WERI-Rb-1 (cell line): ENCODE results near the gene KRT77.
"Not testable (repeated sequence)": the region's sequence is repeated elsewhere in the genome, so short reads cannot be mapped to it uniquely, and the experiment has no call there.

Source experiments
- DNase-seq: peaks from one replicate; pipeline ENCODE4 v3.0.0-alpha.2; 2020
- H3K27ac ChIP-seq: fragments of 250-450 bp; sonication (Bioruptor Pico); 2 replicates; pipeline ENCODE4 v1.5.1; 2020; ENCODE audit warnings: mild to moderate bottlenecking, moderate library complexity
- H3K27me3 ChIP-seq: fragments of 250-450 bp; sonication (Bioruptor Pico); 2 replicates; pipeline ENCODE4 v1.5.1; 2021; ENCODE audit warnings: mild to moderate bottlenecking, low read depth, moderate library complexity; ENCODE audit not compliant: insufficient read depth, severe bottlenecking
- H3K36me3 ChIP-seq: fragments of 250-450 bp; sonication (Bioruptor Pico); 2 replicates; pipeline ENCODE4 v1.5.1; 2020; ENCODE audit warnings: mild to moderate bottlenecking, moderate library complexity
- H3K4me3 ChIP-seq: 2 replicates; pipeline ENCODE4 v1.5.1; 2011; ENCODE audit warnings: low read depth, mild to moderate bottlenecking, control low read depth, low read length
- H3K9me3 ChIP-seq: fragments of 250-450 bp; sonication (Bioruptor Pico); 2 replicates; pipeline ENCODE4 v1.5.1; 2021; ENCODE audit warnings: mild to moderate bottlenecking, moderate library complexity; ENCODE audit not compliant: severe bottlenecking
- CTCF ChIP-seq: IDR thresholded peaks from 2 replicates; pipeline ENCODE4 v1.5.1; 2011; ENCODE audit warnings: low read depth, mild to moderate bottlenecking, control low read depth, inconsistent platforms, low read length

Gene KRT77

GRCh38 chr12:52673713-52674432, 29.5 kb downstream of the KRT77 start:
- no peaks in the 10 kb centered on the region for H3K9me3 ChIP-seq
- H3K4me3 ChIP-seq, result no peak overlapping the region
- no peak for TF ChIP-seq CTCF
- no peaks in the 10 kb centered on the region for H3K36me3 ChIP-seq
- no peak overlapping the region for H3K27ac ChIP-seq
- peaks cover 90% of the 10 kb centered on the region for H3K27me3 ChIP-seq
- DNase-seq, result no peak

- TF ChIP-seq CTCF, result no peak
Measured at GRCh38 chr12:52673217-52673616, 30.1 kb downstream of the KRT77 start.

DNA sequence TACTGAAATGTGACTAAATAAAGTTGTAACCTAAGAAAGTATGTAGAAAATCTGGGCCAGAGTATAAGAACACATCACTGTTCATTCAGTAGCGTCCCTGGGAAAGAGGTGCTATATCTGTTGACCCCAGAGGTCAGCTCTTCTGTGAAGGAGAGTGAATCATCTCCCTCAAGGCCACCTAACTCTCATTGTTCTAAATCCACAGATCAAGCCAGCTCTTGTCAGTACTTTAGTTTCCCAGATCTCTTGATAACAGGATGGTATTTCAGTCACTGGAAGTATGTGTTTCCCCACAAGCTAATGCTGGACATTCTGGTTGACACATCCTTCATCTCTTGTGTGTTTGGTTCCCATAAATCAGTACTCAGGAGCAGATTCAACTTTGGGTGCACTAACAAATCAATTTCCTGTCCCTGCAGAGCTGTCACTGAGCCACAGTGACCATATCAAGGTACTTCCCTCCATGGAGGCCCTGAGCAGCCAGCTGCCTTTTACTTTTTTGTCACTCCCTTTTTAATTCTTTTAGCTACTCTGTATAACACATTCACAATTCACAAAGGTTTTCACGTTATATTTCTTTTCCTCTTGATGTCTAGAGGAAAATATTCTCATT, 30.9 kb downstream of the KRT77 start:
- no peak overlapping the region for H3K27ac ChIP-seq
- TF ChIP-seq CTCF, result no peak
- no peak overlapping the region for H3K4me3 ChIP-seq
- no peak for DNase-seq
- H3K36me3 ChIP-seq, result no peaks in the 10 kb centered on the region
- H3K27me3 ChIP-seq, result peaks cover 90% of the 10 kb centered on the region
- H3K9me3 ChIP-seq, result no peaks in the 10 kb centered on the region

More at GRCh38 chr12:52673217-52673616, 30.1 kb downstream of the KRT77 start:
- Histone ChIP-seq H3K9me3 (no peaks in the 10 kb centered on the region), H3K36me3 (no peaks in the 10 kb centered on the region), H3K27me3 (peaks cover 90% of the 10 kb centered on the region), H3K27ac (no peak overlapping the region), H3K4me3 (no peak overlapping the region)
- DNase-seq, result no peak

DNA sequence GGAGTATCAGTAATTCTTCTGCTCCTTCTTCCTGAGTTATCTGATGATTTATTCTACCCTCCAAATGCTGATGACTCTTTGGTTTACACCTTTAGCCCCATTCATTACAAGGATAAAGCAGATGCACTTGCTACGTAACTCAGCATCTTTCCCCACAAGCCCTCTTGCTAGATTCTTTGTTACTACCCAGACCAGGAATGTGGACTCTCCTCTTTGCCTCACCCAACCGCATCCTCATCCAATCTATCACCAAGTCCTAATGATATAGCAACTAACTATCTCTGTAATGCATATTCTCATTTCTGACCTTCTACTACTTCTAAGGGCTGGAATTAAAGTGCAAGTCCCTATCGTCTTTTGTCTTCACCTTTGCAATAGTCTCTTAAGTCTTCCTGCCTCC, 32.4 kb downstream of the KRT77 start:
- no peak overlapping the region for H3K4me3 ChIP-seq
- no peak for TF ChIP-seq CTCF
- H3K9me3 ChIP-seq, result no peaks in the 10 kb centered on the region
- H3K27me3 ChIP-seq, result peaks cover 86% of the 10 kb centered on the region
- DNase-seq, result no peak
- H3K27ac ChIP-seq, result no peak overlapping the region
- H3K36me3 ChIP-seq, result no peaks in the 10 kb centered on the region

DNA sequence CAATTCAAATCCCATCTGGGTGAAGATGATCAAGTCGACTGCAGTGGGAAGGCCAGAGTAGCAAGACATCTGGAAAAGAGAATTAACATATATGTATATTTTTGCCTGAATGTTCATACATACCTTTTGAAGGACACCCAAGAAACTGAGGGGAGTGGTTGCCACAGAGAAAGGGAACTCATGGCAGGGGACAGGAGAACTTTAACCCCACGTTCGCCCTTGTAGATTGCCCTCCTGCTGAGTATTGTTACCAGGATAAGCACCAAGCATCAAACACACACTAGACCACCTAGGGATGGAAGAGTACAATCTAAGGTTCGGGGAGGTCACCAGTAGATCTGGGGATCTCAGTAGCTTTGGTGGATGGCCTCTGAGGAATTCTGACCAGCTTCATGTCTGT, 32.8 kb downstream of the KRT77 start:
- no peak for TF ChIP-seq CTCF
- no peak overlapping the region for H3K27ac ChIP-seq
- peaks cover 86% of the 10 kb centered on the region for H3K27me3 ChIP-seq
- no peaks in the 10 kb centered on the region for H3K9me3 ChIP-seq
- no peaks in the 10 kb centered on the region for H3K36me3 ChIP-seq
- no peak for DNase-seq
- no peak overlapping the region for H3K4me3 ChIP-seq

GRCh38 chr12:52669941-52670340, 33.4 kb downstream of the KRT77 start:
- H3K27me3 ChIP-seq, result peaks cover 86% of the 10 kb centered on the region
- not testable (repeated sequence) for H3K9me3 ChIP-seq, DNase-seq

More at GRCh38 chr12:52669941-52670340, 33.4 kb downstream of the KRT77 start:
- not testable (repeated sequence) for H3K27ac ChIP-seq, H3K4me3 ChIP-seq, H3K36me3 ChIP-seq
